Motor neuron (in vitro differentiated cells): ENCODE measurements around the gene PACS1. TPM values are rescaled to one million over a fixed set of nuclear protein-coding genes. Genes with fewer than 3 reads are reported as not detected.
"Not testable (repeated sequence)": the region's sequence is repeated elsewhere in the genome, so short reads cannot be mapped to it uniquely, and the experiment has no call there.

Experiments
- ATAC-seq, 8 experiments: fragments of 200-7000 bp; cut with Tn5 transposase; replicated peaks in 6 of 8; 2 replicates each; pipeline ENCODE4 v1.8.0; 2021; ENCODE audit warnings: mild to moderate bottlenecking in 8 of 8, moderate library complexity in 8 of 8
- H3K27ac ChIP-seq, 2 donors: fragments of 250-450 bp; sonication (Bioruptor Pico); 2 replicates each; pipeline ENCODE4 v1.9.0; 2021; ENCODE audit warnings: antibody characterized with exemption in 2 of 2, mild to moderate bottlenecking in 2 of 2, moderate library complexity in 1 of 2
- H3K4me1 ChIP-seq, 2 donors: fragments of 250-450 bp; sonication (Bioruptor Pico); replicated peaks in 1 of 2; 2 replicates each; pipeline ENCODE4 v1.6.1; 2021; ENCODE audit warnings: antibody characterized with exemption in 2 of 2, mild to moderate bottlenecking in 2 of 2, moderate library complexity in 1 of 2
- H3K4me3 ChIP-seq, 5 donors: fragments of 250-450 bp; sonication (Bioruptor Pico); 2 replicates each; pipeline ENCODE4 v1.9.0; 2021; ENCODE audit warnings: antibody characterized with exemption in 5 of 5, mild to moderate bottlenecking in 5 of 5, moderate library complexity in 4 of 5
- WGBS, 10 experiments: fragments of 450-650 bp; shearing (Covaris generic); methylation state at CpG; one replicate each; pipeline ENCODE4 v1.0.0; 2022; 5-methylcytosine and 5-hydroxymethylcytosine counted together
- in situ Hi-C, 9 experiments: fragments of 400-800 bp; cut with MboI; loops; one replicate each; pipeline ENCODE4 v1.15.0; 2021; ENCODE audit warnings: low sequenced_read_pairs in 9 of 9, low pct_unique_long_range_greater_than_20kb in 2 of 9; ENCODE audit not compliant: unreplicated experiment in 9 of 9
- total RNA-seq, 8 experiments: library from RNA; unstranded; fragments of 300-600 nt; gene quantifications; 2 replicates each; pipeline versions ENCODE4 v1.2.3 to v1.2.4, GENCODE V29; 2022

Gene PACS1
- total RNA-seq, 8 experiments from 2014 or later = 10.6 to 38.2 (median 21.7) TPM

- 58 to 100% (median 81%) methylated on average over 2 to 17 of the region's 25 CpGs; no CpG with 5 or more reads in 2 of the 10 experiments for WGBS, 10 experiments
- in situ Hi-C loops = no loop called here
- Histone ChIP-seq H3K4me1 (peaks cover 4% of the 10 kb centered on the region in 2 donors), H3K4me3 (no peak overlapping the region), H3K27ac (no peak overlapping the region)
- no peak for ATAC-seq
These were observed 170.1 kb downstream of the PACS1 start for GRCh38 chr11:66239998-66240780.

DNA sequence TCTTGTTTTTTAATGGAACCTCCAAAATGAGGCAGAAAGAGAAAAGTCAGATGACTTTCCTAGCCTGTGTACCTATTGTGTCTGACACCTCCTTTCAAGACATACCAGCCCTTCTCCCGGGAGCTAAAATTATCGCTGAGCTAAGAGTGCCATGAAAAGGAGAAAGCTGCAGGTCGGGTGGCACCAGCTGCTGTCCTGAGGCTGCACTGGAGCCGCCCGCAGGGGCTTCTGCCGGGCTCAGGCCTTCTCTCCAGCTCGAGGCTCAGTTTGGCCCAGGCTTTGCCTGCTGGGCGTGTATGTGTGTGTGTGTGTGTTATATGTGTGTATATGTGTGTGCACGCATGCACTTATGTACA, 170.7 kb downstream of the PACS1 start:
- no peak overlapping the region for H3K4me3 ChIP-seq
- no peak for ATAC-seq
- 40 to 96% (median 85%) methylated on average over 1 to 5 of the region's 9 CpGs; no CpG with 5 or more reads in 6 of the 10 experiments for WGBS, 10 experiments
- in situ Hi-C loops = no loop called here
- peaks cover 4% of the 10 kb centered on the region in 2 donors for H3K4me1 ChIP-seq
- no peak overlapping the region for H3K27ac ChIP-seq

GRCh38 chr11:66242095-66242765, 172.2 kb downstream of the PACS1 start:
- in situ Hi-C loops = no loop called here
- ATAC-seq = no peak
- Histone ChIP-seq H3K4me1 (peaks cover 4% of the 10 kb centered on the region in 2 donors), H3K27ac (no peak overlapping the region), H3K4me3 (no peak overlapping the region)
- WGBS, 10 experiments = 58 to 100% (median 95%) methylated on average over 1 to 6 of the region's 14 CpGs; no CpG with 5 or more reads in 4 of the 10 experiments

DNA sequence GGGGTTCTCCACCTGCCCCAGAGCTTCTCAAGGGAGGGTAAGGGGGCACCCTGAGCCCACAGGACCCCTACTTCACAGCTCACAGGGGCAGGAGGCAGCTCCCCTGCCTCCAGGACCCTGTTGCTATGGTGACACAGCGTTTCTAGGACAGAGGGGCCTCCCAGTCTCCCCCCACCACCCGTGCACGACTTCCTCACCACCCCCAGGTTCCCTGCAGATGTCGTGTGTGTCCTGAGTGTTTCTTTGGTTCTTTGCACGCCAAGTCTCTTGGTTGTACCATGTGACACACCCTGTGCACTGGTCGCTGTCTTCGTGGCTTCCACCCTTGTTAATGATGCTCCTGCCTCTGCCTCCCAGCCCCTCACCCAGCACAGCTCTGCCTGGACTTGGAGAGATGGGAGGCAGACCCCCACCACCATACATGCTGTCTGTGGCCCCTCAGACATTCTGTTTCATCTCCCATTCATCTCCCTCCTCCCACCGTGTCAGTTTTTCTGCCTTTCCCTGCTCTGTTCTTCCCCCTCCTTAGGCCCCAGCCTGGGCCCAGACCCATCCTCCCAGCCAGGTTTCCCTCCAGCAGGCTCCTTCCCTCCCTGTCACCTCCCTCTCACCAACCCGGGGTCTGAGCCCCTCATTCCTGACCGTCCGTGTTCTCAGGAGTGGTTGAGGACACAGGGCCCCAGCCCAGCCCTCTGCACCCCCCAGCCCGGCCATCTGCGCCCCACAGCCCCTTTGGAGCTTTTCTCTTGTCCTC, 173.9 kb downstream of the PACS1 start:
- Histone ChIP-seq H3K4me3 (no peak overlapping the region), H3K27ac (no peak overlapping the region), H3K4me1 (peaks cover 4% of the 10 kb centered on the region in 2 donors)
- peak in 5 of 8 experiments; percentile 42 to 69 (median 59) for ATAC-seq
- 30 to 60% methylated on average over 2 of the region's 13 CpGs; no CpG with 5 or more reads in 8 of the 10 experiments for WGBS, 10 experiments
- in situ Hi-C loops = no loop called here

GRCh38 chr11:66247295-66247694, 177.2 kb downstream of the PACS1 start:
- Histone ChIP-seq H3K27ac (no peak overlapping the region), H3K4me1 (peaks cover 4% of the 10 kb centered on the region in 2 donors), H3K4me3 (no peak overlapping the region)
- ATAC-seq = no peak
- WGBS, 10 experiments = 63 to 100% (median 83%) methylated on average over 1 to 4 of the region's 4 CpGs; no CpG with 5 or more reads in 1 of the 10 experiments
- in situ Hi-C loops = no loop called here

DNA sequence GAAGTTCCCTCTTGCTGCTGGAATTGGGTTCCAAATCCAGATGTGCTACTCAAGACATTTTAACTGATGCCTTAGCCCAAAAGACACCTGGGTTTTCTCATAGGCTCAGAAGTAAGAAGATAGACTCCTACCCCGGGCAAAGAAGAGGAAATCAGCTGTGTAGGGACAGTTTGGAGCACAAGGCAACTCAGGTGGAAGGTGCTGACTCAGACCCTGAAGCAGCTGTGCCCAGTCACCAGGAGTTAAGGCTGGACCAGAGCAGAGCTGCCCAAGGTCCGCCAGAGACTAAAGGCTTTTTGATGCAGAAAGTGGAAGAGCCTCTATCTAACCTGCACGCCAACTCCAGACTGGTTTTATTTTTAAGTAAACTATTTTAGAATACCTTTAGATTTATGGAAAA, 177.7 kb downstream of the PACS1 start:
- Histone ChIP-seq H3K4me3 (no peak overlapping the region), H3K4me1 (peaks cover 4% of the 10 kb centered on the region in 2 donors), H3K27ac (no peak overlapping the region)
- no peak for ATAC-seq
- in situ Hi-C loops = no loop called here
- 57 to 100% (median 98%) methylated on average over 1 to 3 of the region's 3 CpGs for WGBS, 10 experiments

DNA sequence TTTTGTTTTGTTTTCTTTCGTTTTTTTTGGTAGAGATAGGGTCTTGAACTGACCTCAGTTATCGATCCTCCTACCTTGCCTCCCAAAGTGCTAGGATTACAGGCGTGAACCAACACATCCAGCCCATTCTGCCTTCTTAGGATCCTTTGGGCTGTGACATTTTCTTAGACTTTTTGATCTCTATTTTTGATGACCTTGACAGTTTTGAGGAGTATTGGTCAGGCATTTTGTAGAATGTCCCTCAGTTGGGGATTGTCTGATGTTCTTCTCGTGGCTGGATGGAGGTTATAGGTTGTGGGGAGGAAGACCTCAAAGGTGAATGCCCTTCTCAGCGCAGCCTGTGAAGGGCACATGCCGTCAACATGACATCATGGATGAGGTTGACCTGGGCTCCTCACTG, 178.8 kb downstream of the PACS1 start:
- no peak for ATAC-seq
- H3K4me3 ChIP-seq = no peak overlapping the region
- no peaks in the 10 kb centered on the region for H3K4me1 ChIP-seq
- 40 to 92% (median 71%) methylated on average over 1 to 4 of the region's 6 CpGs; no CpG with 5 or more reads in 1 of the 10 experiments for WGBS, 10 experiments
- in situ Hi-C loops = no loop called here
- no peak overlapping the region for H3K27ac ChIP-seq

DNA sequence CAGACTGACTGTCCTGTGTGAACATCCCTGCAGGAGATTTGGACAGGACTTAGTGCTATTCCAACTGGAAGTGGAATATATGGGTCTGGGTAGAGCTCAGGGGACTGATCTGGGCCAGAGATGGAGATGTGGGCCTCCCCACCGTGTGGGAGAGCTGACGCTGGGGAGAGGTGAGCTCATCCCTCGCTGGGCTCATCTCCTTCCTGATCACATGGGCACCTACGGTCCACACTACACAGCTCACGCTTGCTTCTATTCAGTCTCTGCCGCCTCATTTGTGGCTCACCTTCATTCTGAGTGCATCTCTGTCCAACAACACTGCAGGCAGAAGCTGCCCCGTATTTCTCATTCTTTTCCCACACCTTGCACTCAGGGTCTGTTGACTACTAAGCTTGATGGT, 181.7 kb downstream of the PACS1 start:
- WGBS, 10 experiments = 40 to 100% (median 84%) methylated on average over 1 to 5 of the region's 7 CpGs; no CpG with 5 or more reads in 5 of the 10 experiments
- peak in 5 of 8 experiments; percentile 94 to 99 (median 98) for ATAC-seq
- in situ Hi-C loops = no loop called here
- H3K4me3 ChIP-seq = no peak overlapping the region
- peaks cover 5 to 7% of the 10 kb centered on the region in 2 donors for H3K4me1 ChIP-seq
- H3K27ac ChIP-seq = no peak overlapping the region

DNA sequence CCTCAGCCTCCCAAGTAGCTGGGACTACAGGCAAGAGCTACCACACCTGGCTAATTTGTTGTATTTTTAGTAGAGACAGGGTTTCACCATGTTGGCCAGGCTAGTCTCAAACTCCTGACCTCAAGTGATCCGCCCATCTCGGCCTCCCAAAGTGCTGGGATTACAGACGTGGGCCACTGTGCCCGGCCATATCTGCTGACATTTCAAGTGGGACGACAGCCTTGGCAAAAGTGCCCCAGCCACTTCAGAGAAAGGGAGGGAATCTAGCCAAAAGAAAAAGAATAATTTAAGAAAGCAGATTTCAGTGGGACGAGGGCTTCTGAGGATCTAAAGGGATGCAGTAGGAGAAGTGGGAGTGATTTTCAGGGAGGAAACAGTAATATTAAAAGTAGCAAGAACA, 183.0 kb downstream of the PACS1 start:
- WGBS, 10 experiments = 40 to 100% (median 60%) methylated on average over 1 to 4 of the region's 6 CpGs; no CpG with 5 or more reads in 4 of the 10 experiments
- H3K4me1 ChIP-seq, ATAC-seq, H3K4me3 ChIP-seq, H3K27ac ChIP-seq, in situ Hi-C loops: not testable (repeated sequence)

DNA sequence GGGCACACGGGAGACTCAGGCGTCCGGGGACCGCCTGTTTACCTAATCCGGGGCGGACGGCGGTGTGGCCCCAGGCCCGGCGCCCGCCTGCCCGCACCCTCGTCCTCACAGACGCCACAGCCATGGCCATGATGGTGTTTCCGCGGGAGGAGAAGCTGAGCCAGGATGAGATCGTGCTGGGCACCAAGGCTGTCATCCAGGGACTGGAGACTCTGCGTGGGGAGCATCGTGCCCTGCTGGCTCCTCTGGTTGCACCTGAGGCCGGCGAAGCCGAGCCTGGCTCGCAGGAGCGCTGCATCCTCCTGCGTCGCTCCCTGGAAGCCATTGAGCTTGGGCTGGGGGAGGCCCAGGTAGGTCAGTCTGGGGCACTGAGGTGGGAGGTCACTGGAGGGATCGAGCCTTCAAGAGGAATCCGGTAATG, 188.4 kb downstream of the PACS1 start:
- peak in 4 of 8 experiments; percentile 0 to 9 (median 6) for ATAC-seq
- 0 to 25% (median 7%) methylated on average over 3 to 15 of the region's 28 CpGs; no CpG with 5 or more reads in 7 of the 10 experiments for WGBS, 10 experiments
- H3K4me1 ChIP-seq = peaks cover 12 to 13% of the 10 kb centered on the region in 2 donors
- peak overlapping the region; percentile 74 to 84 for H3K27ac ChIP-seq
- peak overlapping the region; percentile 66 to 95 (median 74) for H3K4me3 ChIP-seq
- in situ Hi-C loops = no loop called here

GRCh38 chr11:66259225-66259624, 189.2 kb downstream of the PACS1 start:
- Histone ChIP-seq H3K4me3 (peak overlapping the region in 1 of 5 donors; percentile 95), H3K4me1 (peaks cover 12 to 13% of the 10 kb centered on the region in 2 donors), H3K27ac (no peak overlapping the region)
- no peak for ATAC-seq
- WGBS, 10 experiments = 80 to 100% (median 96%) methylated on average over 1 to 2 of the region's 2 CpGs; no CpG with 5 or more reads in 2 of the 10 experiments
- in situ Hi-C loops = no loop called here

- Histone ChIP-seq H3K4me1 (peaks cover 12 to 13% of the 10 kb centered on the region in 2 donors), H3K4me3 (no peak overlapping the region), H3K27ac (no peak overlapping the region)
- in situ Hi-C loops = no loop called here
- WGBS, 10 experiments = 50 to 100% (median 100%) methylated on average over 1 to 3 of the region's 4 CpGs; no CpG with 5 or more reads in 3 of the 10 experiments
- no peak for ATAC-seq
These were observed 189.9 kb downstream of the PACS1 start for GRCh38 chr11:66259956-66260355.

- H3K4me1 ChIP-seq = peaks cover 9 to 11% of the 10 kb centered on the region in 2 donors
- WGBS, 10 experiments = 91 to 100% (median 96%) methylated on average over 1 to 9 of the region's 16 CpGs; no CpG with 5 or more reads in 6 of the 10 experiments
- H3K27ac ChIP-seq = no peak overlapping the region
- H3K4me3 ChIP-seq = no peak overlapping the region
- in situ Hi-C loops = no loop called here
- ATAC-seq = no peak
These were observed 191.5 kb downstream of the PACS1 start for GRCh38 chr11:66261578-66261977.
